Right lobe of liver (tissue), 4 donors: ENCODE measurements around the gene DYRK1A.

Experiments
- CTCF ChIP-seq, 4 donors: fragments of 200-600 bp in 3 of 4; fragments of 450-650 bp in 1 of 4; IDR thresholded peaks; one replicate each; pipeline versions ENCODE4 v1.5.1 to v1.8.0; 2016 to 2022; ENCODE audit warnings: antibody characterized with exemption in 4 of 4, mild to moderate bottlenecking in 2 of 4
- POLR2A ChIP-seq: fragments of 450-650 bp; IDR thresholded peaks from one replicate; pipeline ENCODE4 v1.6.1; 2017; ENCODE audit warnings: antibody characterized with exemption, mild to moderate bottlenecking
- donor health status: DM: no; HTN: no; CAD: no.
- donor health status: DM: no; HTN: no; CAD: no.
- donor health status: DM: no; HTN: yes; CAD: no.

GRCh38 chr21:37383784-37384311 lies 17.3 kb downstream of the DYRK1A start:
- TF ChIP-seq CTCF (IDR thresholded peaks at IDR 0.05) (no peak), POLR2A (no peak)
